HG03565 (cell line): Measurements from ENCODE around the gene NOCT.
"Not testable (repeated sequence)": the region's sequence is repeated elsewhere in the genome, so short reads cannot be mapped to it uniquely, and the experiment has no call there.

Experiments used
- ATAC-seq: cut with Tn5 transposase; IDR thresholded peaks from one replicate; pipeline ENCODE4 v1.9.1; 2021; ENCODE audit warnings: mild to moderate bottlenecking, moderate library complexity; ENCODE audit not compliant: unreplicated experiment

NOCT gene

GRCh38 chr4:139008278-139008677 lies 7.3 kb upstream of the NOCT start:
- ATAC-seq: not testable (repeated sequence)

GRCh38 chr4:139009702-139010101 lies 5.9 kb upstream of the NOCT start:
- ATAC-seq: no peak

- ATAC-seq: no peak
Measured at GRCh38 chr4:139011225-139011950, 4.2 kb upstream of the NOCT start.

- peak; percentile 5 for ATAC-seq
Measured at GRCh38 chr4:139014371-139015268, 961 bp upstream of the NOCT start.

- ATAC-seq: peak; percentile 14
Measured at GRCh38 chr4:139015948-139016471, 429 bp downstream of the NOCT start.

- no peak for ATAC-seq
Measured at GRCh38 chr4:139017861-139018260, 2.3 kb downstream of the NOCT start.

GRCh38 chr4:139018501-139018900 lies 2.9 kb downstream of the NOCT start:
- no peak for ATAC-seq

- ATAC-seq: no peak
Measured at GRCh38 chr4:139018971-139019758, 3.6 kb downstream of the NOCT start.

GRCh38 chr4:139020384-139020783 lies 4.8 kb downstream of the NOCT start:
- no peak for ATAC-seq

- not testable (repeated sequence) for ATAC-seq
Measured at GRCh38 chr4:139021071-139021470, 5.5 kb downstream of the NOCT start.

- ATAC-seq: no peak
Measured at GRCh38 chr4:139022835-139023234, 7.3 kb downstream of the NOCT start.

GRCh38 chr4:139024686-139025085 lies 9.1 kb downstream of the NOCT start:
- ATAC-seq: no peak

- ATAC-seq: no peak
Measured at GRCh38 chr4:139025841-139026240, 10.3 kb downstream of the NOCT start.

- no peak for ATAC-seq
Measured at GRCh38 chr4:139027776-139028175, 12.2 kb downstream of the NOCT start.

- no peak for ATAC-seq
Measured at GRCh38 chr4:139028191-139028661, 12.6 kb downstream of the NOCT start.

GRCh38 chr4:139029866-139030363 lies 14.3 kb downstream of the NOCT start:
- ATAC-seq: not testable (repeated sequence)

GRCh38 chr4:139030614-139031235 lies 15.1 kb downstream of the NOCT start:
- ATAC-seq: peak; percentile 68

GRCh38 chr4:139035650-139036049 lies 20.1 kb downstream of the NOCT start:
- ATAC-seq: no peak

- ATAC-seq: no peak
Measured at GRCh38 chr4:139036885-139037284, 21.3 kb downstream of the NOCT start.

GRCh38 chr4:139038874-139039443 lies 23.4 kb downstream of the NOCT start:
- ATAC-seq: no peak
